Mesenchymal stem cell (in vitro differentiated cells and primary cell): ENCODE measurements around the gene IL11RA.
A peak's percentile ranks its signal among the peaks of the same experiment; 100 is the strongest.

Source experiments
- DNase-seq: peaks from one replicate; pipeline ENCODE4 v3.0.0-alpha.2; 2013
- H2AFZ ChIP-seq: one replicate; pipeline ENCODE4 v1.6.1; 2013; ENCODE audit warnings: low read depth, mild to moderate bottlenecking, control low read depth, inconsistent platforms, low read length, moderate library complexity
- H2AK5ac ChIP-seq: 2 replicates; pipeline ENCODE4 v1.6.1; 2013; ENCODE audit warnings: low read length, moderate library complexity, mild to moderate bottlenecking, inconsistent platforms; ENCODE audit not compliant: severe bottlenecking
- H2BK120ac ChIP-seq: one replicate; pipeline ENCODE4 v1.6.1; 2013; ENCODE audit warnings: low read depth, mild to moderate bottlenecking, inconsistent platforms, low read length, moderate library complexity
- H2BK12ac ChIP-seq, 2 experiments: one replicate each; pipeline ENCODE4 v1.6.1; 2013; ENCODE audit warnings: inconsistent platforms in 2 of 2, low read length in 2 of 2, mild to moderate bottlenecking in 2 of 2, moderate library complexity in 2 of 2, control low read depth in 1 of 2
- H2BK15ac ChIP-seq: one replicate; pipeline ENCODE4 v1.6.1; 2013; ENCODE audit warnings: mild to moderate bottlenecking, low read depth, inconsistent platforms; ENCODE audit not compliant: poor library complexity, severe bottlenecking
- H2BK5ac ChIP-seq: 2 replicates; pipeline ENCODE4 v1.6.1; 2013; ENCODE audit warnings: low read depth, mild to moderate bottlenecking, low read length, control low read depth, inconsistent platforms; ENCODE audit not compliant: poor library complexity, severe bottlenecking
- H3K14ac ChIP-seq, 2 experiments: one replicate each; pipeline ENCODE4 v1.6.1; 2013; ENCODE audit warnings: inconsistent platforms in 2 of 2, low read length in 2 of 2, control low read depth in 1 of 2, mild to moderate bottlenecking in 1 of 2, moderate library complexity in 1 of 2
- H3K18ac ChIP-seq, 2 experiments: one replicate each; pipeline ENCODE4 v1.6.1; 2013; ENCODE audit warnings: inconsistent platforms in 2 of 2, low read length in 2 of 2, control low read depth in 1 of 2, low read depth in 1 of 2, mild to moderate bottlenecking in 1 of 2
- H3K23ac ChIP-seq, 2 experiments: one replicate each; pipeline ENCODE4 v1.6.1; 2013; ENCODE audit warnings: inconsistent platforms in 2 of 2, low read length in 2 of 2, mild to moderate bottlenecking in 2 of 2, moderate library complexity in 2 of 2, control low read depth in 1 of 2
- H3K27ac ChIP-seq: 2 replicates; pipeline ENCODE4 v1.5.1; 2013; ENCODE audit warnings: mild to moderate bottlenecking, moderate library complexity, low read length, control low read depth, inconsistent platforms; ENCODE audit not compliant: poor library complexity, severe bottlenecking
- H3K27me3 ChIP-seq, 2 experiments: 2 replicates each; pipeline versions ENCODE4 v1.6.1 to v1.7.0; 2013; ENCODE audit warnings: low read length in 2 of 2, mild to moderate bottlenecking in 2 of 2, moderate library complexity in 2 of 2, control low read depth in 1 of 2, inconsistent platforms in 1 of 2; ENCODE audit not compliant: control insufficient read depth in 1 of 2, insufficient read depth in 1 of 2
- H3K36me3 ChIP-seq, 2 experiments: 2 replicates each; pipeline versions ENCODE4 v1.6.1 to v1.7.0; 2013; ENCODE audit warnings: low read length in 2 of 2, control low read depth in 1 of 2, inconsistent platforms in 1 of 2, low read depth in 1 of 2, mild to moderate bottlenecking in 1 of 2; ENCODE audit not compliant: insufficient read depth in 2 of 2, control insufficient read depth in 1 of 2
- H3K4ac ChIP-seq, 2 experiments: one replicate each; pipeline ENCODE4 v1.6.1; 2013; ENCODE audit warnings: inconsistent platforms in 2 of 2, low read length in 2 of 2, mild to moderate bottlenecking in 2 of 2, moderate library complexity in 2 of 2, control low read depth in 1 of 2, low read depth in 1 of 2
- H3K4me1 ChIP-seq: 2 replicates; pipeline ENCODE4 v1.6.1; 2013; ENCODE audit warnings: low read depth, low read length, control low read depth; ENCODE audit not compliant: control insufficient read depth, insufficient read depth
- H3K4me2 ChIP-seq: 2 replicates; pipeline ENCODE4 v1.6.1; 2013; ENCODE audit warnings: low read length, mild to moderate bottlenecking, inconsistent platforms; ENCODE audit not compliant: poor library complexity, severe bottlenecking
- H3K4me3 ChIP-seq, 2 experiments: 2 replicates each; pipeline versions ENCODE4 v1.5.1 to v1.7.0; 2013; ENCODE audit warnings: low read length in 2 of 2, mild to moderate bottlenecking in 2 of 2, control low read depth in 1 of 2, low read depth in 1 of 2; ENCODE audit not compliant: insufficient read depth in 1 of 2
- H3K79me1 ChIP-seq: replicated peaks from 2 replicates; pipeline ENCODE4 v1.6.1; 2013; ENCODE audit warnings: mild to moderate bottlenecking, control low read depth, low read length, inconsistent platforms; ENCODE audit not compliant: poor library complexity, severe bottlenecking
- H3K9ac ChIP-seq: 2 replicates; pipeline ENCODE4 v1.7.0; 2013; ENCODE audit warnings: mild to moderate bottlenecking, low read length, moderate library complexity
- H3K9me3 ChIP-seq: 2 replicates; pipeline ENCODE4 v1.7.0; 2013; ENCODE audit warnings: mild to moderate bottlenecking, low read length; ENCODE audit not compliant: control insufficient read depth
- H4K8ac ChIP-seq: one replicate; pipeline ENCODE4 v1.6.1; 2013; ENCODE audit warnings: inconsistent platforms, mild to moderate bottlenecking, low read length, moderate library complexity
- H4K91ac ChIP-seq: one replicate; pipeline ENCODE4 v1.6.1; 2013; ENCODE audit warnings: mild to moderate bottlenecking, low read length, inconsistent platforms
- WGBS: methylation state at CpG from one replicate; pipeline ENCODE4 v1.1.7; 2013; ENCODE audit warnings: mixed read lengths; 5-methylcytosine and 5-hydroxymethylcytosine counted together

Gene IL11RA

DNA sequence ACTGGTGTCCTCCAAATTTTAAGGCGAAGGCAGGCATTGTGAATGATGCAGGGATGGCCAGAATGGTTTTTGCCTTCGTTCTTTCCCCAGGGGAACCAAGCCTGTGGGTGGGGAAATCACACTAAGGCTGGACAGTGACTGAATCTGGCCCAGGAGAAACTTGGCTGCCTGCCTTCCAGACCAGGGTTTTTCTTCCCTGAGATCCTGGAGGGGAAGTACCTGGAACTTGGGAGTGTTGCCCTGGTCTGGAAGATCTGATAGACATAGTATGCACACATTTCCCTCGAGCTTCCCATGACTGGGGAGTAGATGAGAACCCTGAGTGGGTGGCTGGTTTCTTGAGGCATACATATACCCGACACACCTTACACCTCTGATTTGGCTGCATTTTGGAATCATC is 664 bp upstream of the IL11RA start:
- Histone ChIP-seq H3K18ac (peak overlapping the region; percentile 9 to 61), H2AFZ (no peak overlapping the region), H2BK5ac (no peak overlapping the region), H2AK5ac (peak overlapping the region; percentile 6), H3K27ac (peak overlapping the region; percentile 74), H3K4me1 (peaks cover 41% of the 10 kb centered on the region), H3K36me3 (peaks cover 27 to 28% of the 10 kb centered on the region in 2 experiments), H3K9me3 (no peaks in the 10 kb centered on the region), H3K14ac (no peak overlapping the region), H3K27me3 (no peaks in the 10 kb centered on the region), H3K4me2 (peak overlapping the region; percentile 77), H2BK12ac (no peak overlapping the region), H3K4me3 (peak overlapping the region in 1 of 2 experiments; percentile 82), H3K4ac (peak overlapping the region; percentile 51 to 55), H3K9ac (peak overlapping the region; percentile 83), H2BK120ac (no peak overlapping the region), H4K8ac (peak overlapping the region; percentile 28), H3K23ac (no peak overlapping the region), H3K79me1 (peaks cover 29% of the 10 kb centered on the region), H2BK15ac (no peak overlapping the region), H4K91ac (peak overlapping the region; percentile 29)
- DNase-seq = peak; percentile 48
- WGBS = 73% methylated on average over 2 of the region's 4 CpGs

DNA sequence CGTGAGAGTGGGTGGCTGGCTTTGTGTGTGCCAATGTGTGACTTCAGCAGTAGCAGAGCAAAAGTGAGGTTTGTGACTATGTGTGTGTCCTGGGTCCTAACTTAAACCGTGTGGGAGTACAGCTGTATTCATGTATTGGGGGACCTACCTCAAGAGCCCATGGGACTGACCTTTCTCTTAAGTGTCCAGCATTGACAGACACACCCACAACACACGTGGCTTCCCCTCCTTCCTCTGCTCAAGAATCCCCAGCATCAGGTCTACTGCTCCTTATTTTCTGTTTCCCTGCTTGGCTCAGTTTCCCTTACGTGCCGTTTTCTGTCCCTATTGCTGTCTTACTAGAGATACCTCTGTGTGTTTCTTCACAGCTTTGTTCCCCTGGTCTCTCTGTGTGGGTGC is 616 bp downstream of the IL11RA start:
- Histone ChIP-seq H2BK120ac (no peak overlapping the region), H3K4me1 (peaks cover 34% of the 10 kb centered on the region), H3K18ac (peak overlapping the region; percentile 1 to 94), H2AFZ (no peak overlapping the region), H4K8ac (peak overlapping the region; percentile 0), H3K9me3 (no peaks in the 10 kb centered on the region), H2AK5ac (no peak overlapping the region), H3K4me3 (peak overlapping the region in 1 of 2 experiments; percentile 82), H2BK12ac (peak overlapping the region; percentile 69 to 88), H3K9ac (peak overlapping the region; percentile 83), H3K4me2 (peak overlapping the region; percentile 77), H3K14ac (peak overlapping the region in 1 of 2 experiments; percentile 88), H3K27me3 (no peaks in the 10 kb centered on the region), H4K91ac (peak overlapping the region; percentile 77), H2BK5ac (no peak overlapping the region), H3K36me3 (peaks cover 29 to 33% of the 10 kb centered on the region in 2 experiments), H3K4ac (peak overlapping the region; percentile 37 to 85), H3K23ac (peak overlapping the region in 1 of 2 experiments; percentile 73), H3K27ac (no peak overlapping the region), H3K79me1 (peaks cover 27% of the 10 kb centered on the region), H2BK15ac (peak overlapping the region; percentile 68)
- DNase-seq = no peak
- WGBS = 41% methylated on average over 5 of the region's 5 CpGs

DNA sequence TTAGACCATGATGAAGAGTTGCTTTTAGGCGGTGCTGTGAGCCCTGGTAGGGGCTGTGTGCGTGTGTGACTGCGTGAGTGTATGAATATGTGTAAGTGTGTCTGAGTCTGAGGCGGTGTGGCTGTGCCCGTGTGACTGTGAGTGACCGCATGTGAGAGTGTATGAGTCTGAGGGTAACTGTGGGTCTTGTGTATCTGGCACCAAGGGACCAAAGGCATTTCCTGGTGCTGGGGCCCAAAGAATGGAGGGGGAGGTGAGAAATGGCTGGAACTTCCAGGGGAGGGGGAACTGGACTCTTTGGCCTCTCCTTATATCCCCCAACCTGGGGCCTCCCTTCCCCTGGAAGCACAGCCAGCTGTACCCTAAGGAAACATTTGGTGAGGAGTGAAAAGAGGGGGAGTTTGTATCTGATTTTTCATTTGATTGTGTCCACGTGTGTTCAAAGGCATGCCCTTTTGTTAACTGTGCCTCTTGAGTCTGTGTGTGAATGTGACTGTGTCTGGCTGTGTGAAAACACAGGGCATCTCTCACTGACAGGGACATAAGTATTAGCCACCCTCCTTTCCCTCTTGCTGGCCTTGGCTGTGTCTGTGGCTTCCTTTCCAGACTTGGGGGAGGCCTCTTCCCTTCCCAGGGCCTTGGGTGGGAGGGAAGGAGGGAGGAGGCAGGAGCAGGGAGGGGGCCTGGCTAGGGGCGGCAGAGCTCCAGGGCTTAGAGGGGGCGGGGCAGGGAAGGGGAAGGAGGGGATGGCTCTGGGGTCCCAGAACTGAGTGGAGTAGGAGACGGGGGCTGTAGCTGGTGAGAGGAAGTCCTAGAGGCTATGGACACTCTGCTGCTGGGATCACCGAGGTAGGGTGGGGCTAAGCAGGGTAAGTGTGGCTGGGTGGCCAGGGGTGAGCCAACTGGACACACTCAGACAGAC is 1.4 kb downstream of the IL11RA start:
- Histone ChIP-seq H3K36me3 (peaks cover 24 to 30% of the 10 kb centered on the region in 2 experiments), H2BK15ac (no peak overlapping the region), H3K27ac (no peak overlapping the region), H3K4me1 (peaks cover 27% of the 10 kb centered on the region), H4K8ac (peak overlapping the region; percentile 73), H3K4ac (peak overlapping the region; percentile 25 to 85), H3K4me3 (peak overlapping the region in 1 of 2 experiments; percentile 82), H2BK120ac (no peak overlapping the region), H2AK5ac (no peak overlapping the region), H3K9ac (peak overlapping the region; percentile 83), H2BK12ac (peak overlapping the region; percentile 69 to 88), H2AFZ (peak overlapping the region; percentile 29), H3K4me2 (no peak overlapping the region), H3K14ac (peak overlapping the region in 1 of 2 experiments; percentile 88), H3K9me3 (no peaks in the 10 kb centered on the region), H3K23ac (peak overlapping the region in 1 of 2 experiments; percentile 73), H2BK5ac (no peak overlapping the region), H3K27me3 (no peaks in the 10 kb centered on the region), H4K91ac (peak overlapping the region; percentile 77), H3K18ac (peak overlapping the region; percentile 1 to 94), H3K79me1 (peaks cover 19% of the 10 kb centered on the region)
- 51% methylated on average over 10 of the region's 11 CpGs for WGBS
- DNase-seq = peak; percentile 59
